ENCODE measurements around the gene LRRC4B.
"Not testable (repeated sequence)": the region's sequence is repeated elsewhere in the genome, so short reads cannot be mapped to it uniquely, and the experiment has no call there.

LRRC4B gene

DNA sequence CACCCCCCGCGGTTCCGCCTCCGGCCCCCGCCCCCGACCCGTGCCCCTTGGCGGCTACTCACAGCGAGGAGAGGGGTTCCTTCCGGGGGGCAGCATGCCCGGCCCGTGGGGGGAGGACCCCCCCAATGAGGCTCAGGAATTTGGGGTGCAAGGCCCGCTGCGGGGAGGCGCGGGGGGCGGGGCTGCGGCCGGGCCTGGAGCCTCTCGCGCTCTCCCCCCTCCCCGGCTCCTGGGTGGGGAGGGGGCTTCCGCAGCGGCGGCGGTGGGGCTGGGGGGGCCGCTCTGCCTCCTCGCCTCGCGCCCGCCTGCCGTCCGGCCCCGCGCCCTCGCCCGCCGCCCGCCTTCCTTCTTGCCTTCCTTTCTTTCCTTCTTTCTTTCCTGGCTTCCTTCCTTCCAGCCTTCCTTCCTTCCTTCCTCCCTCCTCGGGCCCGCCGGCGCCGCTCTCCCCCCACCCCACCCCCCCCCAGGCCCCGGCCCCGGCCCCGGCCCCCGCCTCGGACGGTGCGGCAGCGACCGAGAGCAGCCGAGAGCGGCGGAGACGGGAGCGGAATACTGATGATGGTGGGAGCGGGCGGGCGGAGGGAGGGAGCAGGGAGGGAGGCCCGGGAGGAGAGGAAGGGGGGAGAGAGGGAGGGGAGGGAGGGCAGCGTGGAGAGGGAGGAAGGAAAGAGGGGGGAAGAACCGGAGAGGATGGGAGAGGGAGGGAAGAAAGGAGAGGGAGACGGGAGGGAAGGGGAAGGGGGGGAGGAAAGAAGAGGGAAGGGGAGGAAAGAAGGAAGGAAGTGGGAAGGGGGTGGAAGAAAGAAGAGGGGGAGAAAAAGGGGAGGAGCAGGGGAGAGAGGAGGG is at the start of gene LRRC4B:
Gene LRRC4B (minus strand): TSS at position 554 of the 846 bp plus-strand sequence. CDS start 19,597 bp downstream, outside the sequence.
- no peak for DNase-seq (ENCODE audit: low read depth, low spot score)

GRCh38 chr19:50612504-50613404 is 44.5 kb upstream of the LRRC4B start:
- not testable (repeated sequence) for DNase-seq (ENCODE audit: low read depth, low spot score)

DNA sequence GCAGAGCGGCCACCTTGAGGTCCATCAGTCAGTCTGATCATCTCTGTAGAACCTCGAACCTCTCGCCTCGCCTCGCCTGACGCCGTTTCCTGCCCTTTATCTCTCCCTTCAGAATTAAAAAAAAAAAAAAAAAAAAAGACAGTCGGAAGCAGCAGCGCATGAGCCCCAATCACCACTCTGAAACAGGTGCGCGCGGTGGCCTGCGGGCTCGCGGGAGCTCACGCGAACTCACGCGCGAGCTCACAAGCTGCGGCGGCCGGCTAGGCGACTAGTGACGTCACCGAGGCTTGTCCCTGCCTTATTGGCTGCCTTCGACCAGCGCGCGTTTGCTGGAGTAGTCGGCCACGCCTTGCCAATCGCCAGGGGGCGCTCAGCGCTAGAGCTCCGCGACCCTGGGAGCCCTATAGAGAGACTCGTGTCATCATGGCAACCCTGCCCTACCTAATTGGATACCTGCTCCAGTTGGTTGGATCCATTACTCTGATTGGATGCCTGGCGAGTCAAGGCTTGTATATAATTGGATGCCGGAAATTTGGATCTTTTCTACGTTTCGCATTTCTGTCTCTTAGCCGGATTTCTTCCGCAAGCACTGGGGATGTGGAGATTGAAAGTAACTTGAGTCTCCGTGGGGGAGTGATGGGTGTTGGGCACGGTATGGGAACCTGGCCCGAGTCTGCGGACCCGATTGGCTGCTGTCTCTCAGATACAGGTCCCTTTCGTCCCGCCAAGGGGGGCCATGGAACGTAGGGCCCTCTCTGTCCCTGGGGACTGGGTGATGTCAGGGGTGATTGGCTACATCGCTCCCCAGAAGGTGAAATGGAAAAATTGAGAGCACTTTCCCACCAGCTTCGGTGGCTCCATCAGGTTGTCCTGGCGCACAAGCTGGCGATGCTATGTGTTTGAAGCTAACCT is 39.9 kb upstream of the LRRC4B start:
- DNase-seq (ENCODE audit: low read depth, low spot score), result peak; percentile 98

DNA sequence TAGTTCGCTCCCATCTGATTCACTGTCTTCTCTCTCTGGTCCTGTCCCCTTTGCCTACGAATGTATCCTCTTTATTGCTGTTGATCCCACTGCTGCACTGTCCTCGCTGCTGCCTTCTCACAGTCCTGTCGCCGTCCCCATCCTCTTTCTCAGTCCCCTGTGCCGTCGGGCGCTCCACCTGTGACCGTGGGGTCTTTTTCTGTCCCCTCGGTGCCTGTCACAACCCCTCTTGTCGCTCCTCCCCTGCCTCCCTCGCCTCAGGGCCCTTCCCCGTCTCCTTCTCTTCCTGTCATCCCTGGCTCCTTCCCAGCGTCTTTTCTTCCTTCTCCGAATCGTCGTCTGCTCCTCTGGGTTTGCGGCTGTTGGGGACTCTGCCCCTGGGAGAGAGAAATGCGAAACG is 39.2 kb upstream of the LRRC4B start:
- DNase-seq (ENCODE audit: low read depth, low spot score), result no peak

- DNase-seq (ENCODE audit: low read depth, low spot score), result peak; percentile 59
Observed at GRCh38 chr19:50606059-50606836, 38.0 kb upstream of the LRRC4B start.

DNA sequence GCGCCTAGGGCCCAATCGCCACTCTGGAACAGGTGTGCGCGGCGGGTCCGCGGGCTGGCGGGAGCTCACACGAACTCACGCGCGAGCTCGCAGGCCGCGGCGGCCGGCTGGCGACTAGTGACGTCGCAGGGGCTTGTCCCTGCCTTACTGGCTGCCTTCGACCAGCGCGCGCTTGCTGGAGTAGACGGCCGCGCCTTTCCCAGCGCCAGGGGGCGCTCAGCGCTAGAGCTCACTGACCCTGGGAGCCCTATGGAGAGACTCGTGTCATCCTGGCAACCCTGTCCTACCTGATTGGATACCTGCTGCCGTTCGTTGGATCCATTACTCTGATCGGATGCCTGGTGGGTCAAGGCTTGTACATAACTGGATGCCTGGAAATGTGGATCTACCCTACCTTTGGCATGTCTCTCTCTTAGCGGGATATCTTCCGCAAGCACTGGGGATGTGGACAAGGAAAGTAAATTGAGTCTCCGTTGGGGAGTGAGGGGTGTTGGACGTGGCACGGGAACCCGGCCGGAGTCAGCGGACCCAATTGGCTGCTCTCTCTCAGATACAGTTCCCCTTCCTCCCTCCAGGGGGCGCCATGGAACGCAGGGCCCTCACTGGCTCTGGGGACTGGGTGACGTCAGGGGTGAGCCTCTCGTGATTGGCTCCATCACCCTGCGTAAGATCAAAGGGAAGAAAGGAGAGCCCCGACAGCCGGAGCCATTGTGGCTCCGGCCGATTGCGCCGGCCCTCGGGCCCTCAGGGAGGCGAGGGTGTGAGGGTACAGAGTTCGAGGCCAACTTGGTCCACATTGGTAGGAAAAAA is 36.2 kb upstream of the LRRC4B start:
- not testable (repeated sequence) for DNase-seq (ENCODE audit: low read depth, low spot score)

- no peak for DNase-seq (ENCODE audit: low read depth, low spot score)
Observed at GRCh38 chr19:50602935-50603334, 34.7 kb upstream of the LRRC4B start.

- no peak for DNase-seq (ENCODE audit: low read depth, low spot score)
Observed at GRCh38 chr19:50602496-50602895, 34.3 kb upstream of the LRRC4B start.

DNA sequence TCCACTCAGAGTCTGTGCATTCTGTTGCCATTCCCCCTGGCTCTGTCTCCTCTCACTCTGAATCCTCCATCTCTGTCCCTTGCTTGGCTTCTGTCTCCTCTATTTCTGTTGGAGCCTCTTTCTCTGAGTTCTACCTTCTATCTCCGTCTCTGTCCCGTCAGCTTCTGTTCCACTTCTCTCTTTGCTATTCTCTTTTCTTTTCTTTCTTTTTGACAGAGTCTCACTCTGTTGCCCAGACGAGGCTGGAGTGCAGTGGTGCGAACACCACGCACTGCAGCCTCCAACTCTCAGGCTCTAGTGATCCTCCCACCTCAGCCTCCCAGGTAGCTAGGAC is 33.8 kb upstream of the LRRC4B start:
- DNase-seq (ENCODE audit: low read depth, low spot score), result no peak

DNA sequence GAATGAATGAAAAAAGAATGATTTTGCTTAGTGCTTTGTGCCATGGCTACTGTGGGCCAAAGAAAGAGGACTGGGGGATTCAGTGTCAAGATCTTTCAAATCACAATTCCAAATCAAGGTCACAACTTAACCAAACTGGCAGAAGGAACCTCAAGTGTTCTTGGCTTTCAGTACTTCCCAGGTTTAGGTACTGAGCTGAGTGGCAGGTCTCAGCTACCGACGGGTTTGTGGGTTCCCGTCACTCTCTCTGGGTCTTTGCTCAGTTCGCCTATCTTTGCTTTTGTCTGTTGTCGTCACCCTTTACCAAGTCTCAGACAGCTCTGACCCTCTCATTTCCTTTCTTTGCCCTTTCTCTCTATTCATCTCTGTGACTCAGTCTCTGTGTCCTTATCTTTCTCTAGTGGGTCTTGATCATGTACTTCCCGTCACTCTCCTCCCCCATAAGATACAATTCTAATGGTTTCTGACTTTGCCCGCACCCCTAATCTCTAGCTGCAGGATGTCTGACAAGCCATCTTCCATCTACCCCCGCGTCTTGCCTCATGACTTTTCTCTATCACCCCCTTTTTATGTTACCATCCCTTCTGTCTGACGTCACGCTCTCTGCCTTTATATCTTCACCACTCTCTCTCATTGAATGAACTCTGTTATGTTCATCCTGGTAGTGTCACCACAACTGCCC is 33.3 kb upstream of the LRRC4B start:
- no peak for DNase-seq (ENCODE audit: low read depth, low spot score)

DNA sequence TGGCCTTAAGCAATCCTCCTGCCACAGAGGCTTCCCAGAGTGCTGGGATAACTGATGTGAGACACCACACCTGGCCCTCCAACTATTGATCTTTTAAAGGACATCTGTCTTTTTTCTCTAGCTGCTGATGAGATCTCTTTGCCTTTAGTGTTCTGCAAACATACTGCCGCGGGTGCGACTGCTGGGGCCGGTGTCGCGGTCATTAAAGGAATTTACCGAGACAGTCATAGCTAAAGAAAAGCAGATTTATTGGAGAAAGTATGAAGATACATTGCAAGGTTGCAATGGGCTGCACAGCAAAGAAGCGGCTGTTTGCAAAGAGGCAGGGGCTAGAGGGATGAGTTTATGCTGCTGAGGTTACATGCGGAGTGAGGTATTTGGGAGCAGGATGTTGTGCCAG is 31.2 kb upstream of the LRRC4B start:
- no peak for DNase-seq (ENCODE audit: low read depth, low spot score)

DNA sequence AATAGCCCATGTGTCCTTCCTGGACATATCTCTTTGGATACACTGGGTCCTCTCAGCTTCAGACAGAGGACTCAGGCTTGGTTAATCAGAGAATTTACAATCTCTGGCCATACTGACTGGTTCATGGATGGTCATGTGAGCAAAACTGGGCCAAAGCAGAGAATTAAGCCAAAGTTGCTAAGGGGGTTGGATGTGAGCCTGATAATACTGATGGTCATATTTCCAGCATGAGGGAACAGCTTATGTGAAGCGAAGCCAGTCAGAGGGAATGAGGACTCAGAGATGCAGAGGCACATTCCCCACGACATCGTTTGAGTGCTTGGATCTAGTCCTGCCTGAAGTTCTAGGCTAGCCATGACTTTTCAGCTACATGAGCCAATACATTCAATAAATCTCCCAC is 22.0 kb upstream of the LRRC4B start:
- DNase-seq (ENCODE audit: low read depth, low spot score), result no peak

GRCh38 chr19:50581795-50582660 is 13.8 kb upstream of the LRRC4B start:
- not testable (repeated sequence) for DNase-seq (ENCODE audit: low read depth, low spot score)

DNA sequence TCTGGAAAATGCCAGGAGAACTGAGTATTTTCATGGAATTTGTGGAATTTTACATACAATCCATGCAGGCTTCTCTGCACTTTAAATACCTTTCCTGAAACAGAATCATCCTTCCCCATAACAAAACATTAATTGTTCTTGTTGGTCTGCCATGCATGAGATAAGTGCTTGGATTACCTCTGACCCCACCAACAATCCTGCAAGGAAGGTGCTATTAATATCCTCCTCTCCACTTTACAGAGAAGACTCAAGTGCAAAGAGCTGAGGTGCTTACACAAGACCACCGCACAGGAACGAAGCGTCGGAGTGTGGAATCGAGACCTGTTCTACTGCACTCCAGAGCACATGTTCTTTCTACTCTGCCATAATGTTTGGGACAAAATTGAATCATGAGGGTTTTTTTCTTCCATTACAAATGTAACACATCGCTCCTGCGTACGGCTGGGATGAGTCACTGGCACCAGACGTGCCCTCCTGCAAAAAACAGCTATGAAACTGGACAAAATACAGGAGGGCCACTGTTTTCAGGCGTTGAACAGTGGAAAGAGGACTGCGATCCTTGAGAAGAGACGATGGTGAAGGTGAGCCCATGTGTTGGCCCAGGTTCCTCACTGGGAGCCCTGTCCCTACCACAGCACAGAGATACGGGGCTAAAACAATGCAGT is 12.9 kb upstream of the LRRC4B start:
- DNase-seq (ENCODE audit: low read depth, low spot score), result no peak

- no peak for DNase-seq (ENCODE audit: low read depth, low spot score)
Observed at GRCh38 chr19:50580240-50580639, 12.0 kb upstream of the LRRC4B start.

DNA sequence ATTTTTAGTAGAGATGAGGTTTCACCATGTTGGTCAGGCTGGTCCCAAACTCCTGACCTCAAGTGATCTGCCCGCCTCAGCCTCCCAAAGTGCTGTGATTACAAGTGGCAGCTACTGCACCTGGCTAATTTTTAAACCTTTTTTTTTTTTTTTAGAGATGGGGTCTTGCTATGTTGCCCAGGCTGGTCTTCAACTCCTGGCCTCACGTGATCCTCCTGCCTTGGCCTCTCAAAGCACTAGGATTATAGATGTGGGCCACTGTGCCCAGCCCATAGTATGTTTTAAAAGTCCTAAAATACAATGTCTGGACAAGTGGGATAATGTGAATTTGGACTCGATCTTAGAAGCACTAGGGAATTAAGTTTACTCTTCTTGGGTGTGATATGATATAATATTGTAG is 8.5 kb upstream of the LRRC4B start:
- DNase-seq (ENCODE audit: low read depth, low spot score), result not testable (repeated sequence)

DNA sequence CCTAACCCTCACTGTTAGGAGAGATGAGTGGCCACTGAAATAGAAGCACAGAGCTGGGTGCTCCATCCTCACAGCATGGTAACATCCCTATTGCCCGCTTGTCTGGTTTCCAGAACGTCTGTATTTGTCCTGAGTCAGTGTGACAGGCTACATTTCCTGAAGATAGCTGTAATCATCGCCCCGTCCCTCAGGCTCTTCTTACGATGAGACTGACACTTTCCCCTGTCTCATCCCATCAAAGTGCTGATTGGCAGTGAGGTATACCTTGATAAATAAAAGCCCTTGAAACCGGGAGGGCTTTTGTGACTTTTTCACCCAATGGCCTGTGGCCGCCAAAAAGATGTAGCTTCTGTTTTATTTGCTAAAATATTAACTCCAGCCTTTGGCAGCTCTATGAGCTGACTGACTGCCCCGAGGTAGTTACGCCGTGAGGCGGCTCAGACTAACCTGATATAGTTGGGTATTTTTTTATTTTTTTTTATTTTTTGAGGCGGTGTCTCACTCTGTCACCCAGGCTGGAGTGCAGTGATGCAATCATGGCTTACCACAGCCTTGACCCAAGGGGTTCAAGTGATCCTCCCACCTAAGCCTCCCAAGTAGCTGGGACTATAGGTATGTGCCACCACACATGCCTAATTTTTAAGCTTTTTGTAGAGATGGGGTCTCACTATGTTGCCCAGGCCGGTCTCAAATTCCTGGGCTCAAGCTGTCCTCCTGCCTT is 5.7 kb upstream of the LRRC4B start:
- DNase-seq (ENCODE audit: low read depth, low spot score), result no peak
